ENCODE results near the gene MIA3. TPM values are rescaled to one million over a fixed set of nuclear protein-coding genes. Genes with fewer than 3 reads are reported as not detected.

Gene MIA3
- total RNA-seq, 4 donors from 2014 or later = 24.1 to 75.3 (median 47.9) TPM

DNA sequence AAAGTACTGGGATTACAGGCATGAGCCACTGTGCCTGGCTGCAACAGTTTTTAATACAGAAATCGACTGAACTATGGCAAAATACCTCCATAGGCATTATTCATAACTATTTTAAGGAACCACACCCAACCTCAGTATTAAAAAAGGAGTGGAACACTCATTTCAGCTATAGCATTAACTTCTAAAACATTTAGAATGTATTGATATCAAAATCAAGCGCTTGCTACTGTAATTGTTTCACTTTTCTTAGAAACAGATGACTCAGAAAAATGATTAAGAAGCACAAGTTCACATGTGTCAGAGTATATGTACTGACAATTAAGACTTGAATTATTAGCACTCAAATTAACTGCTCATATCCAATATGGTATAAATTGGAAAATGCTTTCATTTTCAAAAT is 79.3 kb downstream of the MIA3 start:
- DNase-seq = no peak
- TF ChIP-seq POLR2A (IDR thresholded peaks at IDR 0.05) = no peak
- TF ChIP-seq, protein P1, sequence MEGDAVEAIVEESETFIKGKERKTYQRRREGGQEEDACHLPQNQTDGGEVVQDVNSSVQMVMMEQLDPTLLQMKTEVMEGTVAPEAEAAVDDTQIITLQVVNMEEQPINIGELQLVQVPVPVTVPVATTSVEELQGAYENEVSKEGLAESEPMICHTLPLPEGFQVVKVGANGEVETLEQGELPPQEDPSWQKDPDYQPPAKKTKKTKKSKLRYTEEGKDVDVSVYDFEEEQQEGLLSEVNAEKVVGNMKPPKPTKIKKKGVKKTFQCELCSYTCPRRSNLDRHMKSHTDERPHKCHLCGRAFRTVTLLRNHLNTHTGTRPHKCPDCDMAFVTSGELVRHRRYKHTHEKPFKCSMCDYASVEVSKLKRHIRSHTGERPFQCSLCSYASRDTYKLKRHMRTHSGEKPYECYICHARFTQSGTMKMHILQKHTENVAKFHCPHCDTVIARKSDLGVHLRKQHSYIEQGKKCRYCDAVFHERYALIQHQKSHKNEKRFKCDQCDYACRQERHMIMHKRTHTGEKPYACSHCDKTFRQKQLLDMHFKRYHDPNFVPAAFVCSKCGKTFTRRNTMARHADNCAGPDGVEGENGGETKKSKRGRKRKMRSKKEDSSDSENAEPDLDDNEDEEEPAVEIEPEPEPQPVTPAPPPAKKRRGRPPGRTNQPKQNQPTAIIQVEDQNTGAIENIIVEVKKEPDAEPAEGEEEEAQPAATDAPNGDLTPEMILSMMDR (IDR thresholded peaks at IDR 0.05 in 4 of 5, conservative IDR thresholded peaks at IDR 0.05 in 1 of 5) = no peak
- no peak overlapping the region for H3K4me3 ChIP-seq
- in situ Hi-C loops (cut with MboI; ENCODE audit: low sequenced_read_pairs in 4 of 4) = no loop called here
- peaks cover 0 to 39% of the 10 kb centered on the region in 2 donors for H3K36me3 ChIP-seq
- intact Hi-C loops (cut with DNase I; ENCODE audit: low total_unique reads) = no loop called here
- no peaks in the 10 kb centered on the region for H3K4me1 ChIP-seq
- H3K27ac ChIP-seq = no peak overlapping the region
- ATAC-seq = no peak
- H3K27me3 ChIP-seq = no peaks in the 10 kb centered on the region
- H3K9me3 ChIP-seq = no peaks in the 10 kb centered on the region

DNA sequence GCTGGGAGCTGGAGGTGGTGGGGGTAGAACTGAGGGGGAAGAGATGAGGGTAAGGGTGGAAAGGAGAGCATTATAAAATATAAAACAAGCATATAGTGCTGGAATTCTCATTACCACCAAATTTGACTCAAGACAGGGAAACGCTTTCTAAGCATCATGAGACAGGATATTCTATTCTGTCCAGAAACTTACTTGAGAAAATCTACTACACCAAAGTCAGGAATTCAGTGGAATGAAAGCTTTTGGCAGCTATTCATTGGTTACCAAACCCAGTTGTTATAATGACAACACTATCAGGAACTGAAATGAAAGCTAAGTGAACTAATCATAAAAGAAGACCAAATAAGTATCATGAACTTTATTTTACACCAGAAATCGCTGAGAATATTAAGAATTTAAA is 79.9 kb downstream of the MIA3 start:
- H3K9me3 ChIP-seq = no peaks in the 10 kb centered on the region
- H3K4me1 ChIP-seq = no peaks in the 10 kb centered on the region
- in situ Hi-C loops (cut with MboI; ENCODE audit: low sequenced_read_pairs in 4 of 4) = no loop called here
- H3K27me3 ChIP-seq = no peaks in the 10 kb centered on the region
- TF ChIP-seq, protein P1 (IDR thresholded peaks at IDR 0.05 in 4 of 5, conservative IDR thresholded peaks at IDR 0.05 in 1 of 5) = no peak
- H3K4me3 ChIP-seq = no peak overlapping the region
- peaks cover 3 to 40% of the 10 kb centered on the region in 2 donors for H3K36me3 ChIP-seq
- no peak overlapping the region for H3K27ac ChIP-seq
- DNase-seq = no peak
- no peak for ATAC-seq
- intact Hi-C loops (cut with DNase I; ENCODE audit: low total_unique reads) = no loop called here

DNA sequence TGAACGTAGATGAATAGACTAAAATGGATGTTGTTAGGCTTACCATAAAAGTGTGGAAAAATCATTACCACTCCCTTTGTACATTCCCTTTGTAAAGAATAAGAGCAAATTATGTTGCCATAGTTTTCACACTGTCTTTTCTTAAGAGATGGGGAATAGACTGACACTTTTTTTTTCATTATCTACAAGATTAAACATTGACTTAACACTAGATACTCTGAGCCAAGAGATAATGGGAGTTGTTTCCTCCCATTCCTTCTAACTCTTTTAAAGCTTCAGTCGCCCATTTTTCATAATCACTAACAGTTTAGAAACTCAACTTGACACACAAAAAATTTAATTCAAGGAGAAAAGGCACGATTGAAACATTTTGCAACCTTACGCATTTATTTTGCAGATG is 84.3 kb downstream of the MIA3 start:
- H3K4me1 ChIP-seq = peaks cover 0 to 13% of the 10 kb centered on the region in 2 donors
- DNase-seq = no peak
- intact Hi-C loops (cut with DNase I; ENCODE audit: low total_unique reads) = no loop called here
- no peak for ATAC-seq
- H3K36me3 ChIP-seq = peaks cover 3 to 34% of the 10 kb centered on the region in 2 donors
- in situ Hi-C loops (cut with MboI; ENCODE audit: low sequenced_read_pairs in 4 of 4) = no loop called here
- no peak overlapping the region for H3K27ac ChIP-seq
- no peaks in the 10 kb centered on the region for H3K27me3 ChIP-seq
- H3K4me3 ChIP-seq = no peak overlapping the region
- no peaks in the 10 kb centered on the region for H3K9me3 ChIP-seq
- TF ChIP-seq, protein P1 (IDR thresholded peaks at IDR 0.05 in 4 of 5, conservative IDR thresholded peaks at IDR 0.05 in 1 of 5) = no peak
- no peak for TF ChIP-seq POLR2A (IDR thresholded peaks at IDR 0.05)

DNA sequence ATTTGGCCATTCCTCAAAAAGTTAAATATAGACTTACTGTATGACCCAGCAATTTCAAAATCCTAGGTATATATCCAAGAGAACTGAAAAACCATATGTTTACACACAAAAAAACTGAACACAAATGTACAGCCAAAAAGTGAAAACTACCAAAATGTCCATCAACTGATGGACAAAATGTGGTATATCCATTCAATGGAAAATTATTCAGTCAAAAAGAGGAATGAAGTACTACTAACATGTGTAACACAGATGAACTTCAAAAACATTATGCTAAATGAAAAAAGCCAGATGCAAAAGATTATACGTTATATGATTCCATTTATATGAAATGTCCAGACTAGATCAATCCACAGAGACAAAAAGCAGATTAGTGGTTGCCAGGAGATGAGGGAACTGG is 86.4 kb downstream of the MIA3 start:
- Histone ChIP-seq H3K36me3 (peaks cover 3 to 34% of the 10 kb centered on the region in 2 donors), H3K27ac (no peak overlapping the region), H3K27me3 (no peaks in the 10 kb centered on the region), H3K4me3 (no peak overlapping the region), H3K9me3 (no peaks in the 10 kb centered on the region), H3K4me1 (peaks cover 0 to 13% of the 10 kb centered on the region in 2 donors)
- in situ Hi-C loops (cut with MboI; ENCODE audit: low sequenced_read_pairs in 4 of 4) = no loop called here
- ATAC-seq (no peak), DNase-seq (no peak)
- TF ChIP-seq, protein P1 (IDR thresholded peaks at IDR 0.05 in 4 of 5, conservative IDR thresholded peaks at IDR 0.05 in 1 of 5) = no peak
- no peak for TF ChIP-seq POLR2A (IDR thresholded peaks at IDR 0.05)
- intact Hi-C loops (cut with DNase I; ENCODE audit: low total_unique reads) = no loop called here

DNA sequence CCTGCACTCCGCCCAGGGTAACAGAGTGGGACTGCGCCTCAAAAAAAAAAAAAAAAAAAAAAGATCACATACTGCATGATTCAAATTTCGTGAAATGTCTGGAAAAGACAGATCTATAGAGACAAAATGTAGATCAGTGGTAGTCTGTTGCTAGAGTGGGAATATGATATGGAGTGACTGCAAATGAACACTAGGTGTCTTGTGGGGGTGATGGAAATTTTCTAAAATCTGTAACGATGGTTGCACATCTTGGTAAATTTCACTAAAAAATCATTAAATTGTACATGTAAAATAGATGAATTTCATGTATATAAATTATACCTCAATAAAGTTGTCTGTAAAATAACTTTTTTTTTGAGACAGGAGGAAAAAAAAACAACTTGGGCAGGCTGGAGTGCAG is 88.9 kb downstream of the MIA3 start:
- Histone ChIP-seq H3K9me3 (no peaks in the 10 kb centered on the region), H3K4me1 (peaks cover 16 to 35% of the 10 kb centered on the region in 2 donors), H3K4me3 (no peak overlapping the region), H3K27ac (no peak overlapping the region), H3K36me3 (peaks cover 3 to 10% of the 10 kb centered on the region in 2 donors), H3K27me3 (no peaks in the 10 kb centered on the region)
- intact Hi-C loops (cut with DNase I; ENCODE audit: low total_unique reads) = no loop called here
- TF ChIP-seq POLR2A (IDR thresholded peaks at IDR 0.05) = no peak
- TF ChIP-seq, protein P1 (IDR thresholded peaks at IDR 0.05 in 4 of 5, conservative IDR thresholded peaks at IDR 0.05 in 1 of 5) = no peak
- in situ Hi-C loops (cut with MboI; ENCODE audit: low sequenced_read_pairs in 4 of 4) = no loop called here
- no peak for ATAC-seq
- DNase-seq = no peak

Measured in gastrocnemius medialis (tissue), 4 donors.